Measurements from ENCODE around the gene SLC3A2.

DNA sequence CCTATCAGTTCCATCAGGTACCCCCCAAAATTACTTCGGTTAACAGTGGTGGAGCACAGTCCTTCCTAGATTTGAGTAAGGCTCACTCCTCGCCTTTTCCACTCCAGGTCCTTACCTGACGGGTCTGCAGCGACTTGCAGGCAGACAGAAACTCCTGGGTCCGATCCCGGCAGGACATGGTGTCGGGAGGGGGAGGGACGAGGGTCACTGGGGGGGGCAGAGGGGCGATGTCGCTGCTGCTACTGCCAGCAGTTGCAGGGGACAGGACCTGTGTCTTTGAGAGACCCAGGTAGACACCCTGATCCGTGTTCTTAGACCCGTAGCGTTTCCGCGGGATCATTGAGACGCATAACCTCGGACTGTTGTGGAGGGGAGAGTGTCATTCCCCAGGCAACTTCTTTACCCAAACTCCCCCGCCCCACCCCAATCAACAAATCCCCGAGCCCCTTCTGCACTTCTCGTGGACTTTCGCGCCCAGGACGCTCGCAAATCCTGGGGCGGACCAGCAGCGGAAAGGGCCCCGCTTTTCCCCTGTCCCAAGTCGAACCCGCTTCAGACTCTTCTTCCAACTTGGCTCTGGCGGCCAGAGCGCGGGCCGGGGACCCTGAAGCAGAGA, 49.7 kb upstream of the SLC3A2 start:
- TF ChIP-seq JUN (CRISPR knock-in tag; IDR thresholded peaks at IDR 0.05) (no peak), CREB1 (CRISPR knock-in tag; IDR thresholded peaks at IDR 0.05) (no peak), ESRRA (CRISPR knock-in tag; IDR thresholded peaks at IDR 0.05; ENCODE audit: borderline replicate concordance) (no peak; the same call in 1 of the 2 replicates), TEAD4 (CRISPR knock-in tag; IDR thresholded peaks at IDR 0.05) (no peak)
- TF ChIP-seq, protein P1, sequence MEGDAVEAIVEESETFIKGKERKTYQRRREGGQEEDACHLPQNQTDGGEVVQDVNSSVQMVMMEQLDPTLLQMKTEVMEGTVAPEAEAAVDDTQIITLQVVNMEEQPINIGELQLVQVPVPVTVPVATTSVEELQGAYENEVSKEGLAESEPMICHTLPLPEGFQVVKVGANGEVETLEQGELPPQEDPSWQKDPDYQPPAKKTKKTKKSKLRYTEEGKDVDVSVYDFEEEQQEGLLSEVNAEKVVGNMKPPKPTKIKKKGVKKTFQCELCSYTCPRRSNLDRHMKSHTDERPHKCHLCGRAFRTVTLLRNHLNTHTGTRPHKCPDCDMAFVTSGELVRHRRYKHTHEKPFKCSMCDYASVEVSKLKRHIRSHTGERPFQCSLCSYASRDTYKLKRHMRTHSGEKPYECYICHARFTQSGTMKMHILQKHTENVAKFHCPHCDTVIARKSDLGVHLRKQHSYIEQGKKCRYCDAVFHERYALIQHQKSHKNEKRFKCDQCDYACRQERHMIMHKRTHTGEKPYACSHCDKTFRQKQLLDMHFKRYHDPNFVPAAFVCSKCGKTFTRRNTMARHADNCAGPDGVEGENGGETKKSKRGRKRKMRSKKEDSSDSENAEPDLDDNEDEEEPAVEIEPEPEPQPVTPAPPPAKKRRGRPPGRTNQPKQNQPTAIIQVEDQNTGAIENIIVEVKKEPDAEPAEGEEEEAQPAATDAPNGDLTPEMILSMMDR (IDR thresholded peaks at IDR 0.05), result no peak
- TF ChIP-seq, protein P2, sequence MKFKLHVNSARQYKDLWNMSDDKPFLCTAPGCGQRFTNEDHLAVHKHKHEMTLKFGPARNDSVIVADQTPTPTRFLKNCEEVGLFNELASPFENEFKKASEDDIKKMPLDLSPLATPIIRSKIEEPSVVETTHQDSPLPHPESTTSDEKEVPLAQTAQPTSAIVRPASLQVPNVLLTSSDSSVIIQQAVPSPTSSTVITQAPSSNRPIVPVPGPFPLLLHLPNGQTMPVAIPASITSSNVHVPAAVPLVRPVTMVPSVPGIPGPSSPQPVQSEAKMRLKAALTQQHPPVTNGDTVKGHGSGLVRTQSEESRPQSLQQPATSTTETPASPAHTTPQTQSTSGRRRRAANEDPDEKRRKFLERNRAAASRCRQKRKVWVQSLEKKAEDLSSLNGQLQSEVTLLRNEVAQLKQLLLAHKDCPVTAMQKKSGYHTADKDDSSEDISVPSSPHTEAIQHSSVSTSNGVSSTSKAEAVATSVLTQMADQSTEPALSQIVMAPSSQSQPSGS (CRISPR knock-in tag; IDR thresholded peaks at IDR 0.05; ENCODE audit: borderline replicate concordance, low read depth), result no peak
- TF ChIP-seq, protein P3, sequence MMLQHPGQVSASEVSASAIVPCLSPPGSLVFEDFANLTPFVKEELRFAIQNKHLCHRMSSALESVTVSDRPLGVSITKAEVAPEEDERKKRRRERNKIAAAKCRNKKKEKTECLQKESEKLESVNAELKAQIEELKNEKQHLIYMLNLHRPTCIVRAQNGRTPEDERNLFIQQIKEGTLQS (CRISPR knock-in tag; conservative IDR thresholded peaks at IDR 0.05), result no peak
